H9 (cell line): ENCODE measurements around the gene LAMB4. TPM values are rescaled to one million over a fixed set of nuclear protein-coding genes. Genes with fewer than 3 reads are reported as not detected.

Experiments used
- DNase-seq: peaks from one replicate; pipeline ENCODE4 v3.0.0-alpha.2; 2017
- H2AFZ ChIP-seq: one replicate; pipeline ENCODE4 v1.6.1; 2013; ENCODE audit warnings: mild to moderate bottlenecking, low read length, control low read depth, moderate library complexity
- H2AK5ac ChIP-seq: 2 replicates; pipeline ENCODE4 v1.6.1; 2013; ENCODE audit warnings: low read length, control low read depth, mixed read lengths; ENCODE audit not compliant: insufficient read length
- H2BK120ac ChIP-seq: one replicate; pipeline ENCODE4 v1.6.1; 2013; ENCODE audit warnings: low read depth, mild to moderate bottlenecking, low read length, control low read depth, inconsistent platforms; ENCODE audit not compliant: poor library complexity, severe bottlenecking
- H2BK12ac ChIP-seq: 2 replicates; pipeline ENCODE4 v1.6.1; 2013; ENCODE audit warnings: low read length, control low read depth, mixed read lengths, low read depth; ENCODE audit not compliant: insufficient read length
- H2BK15ac ChIP-seq: 2 replicates; pipeline ENCODE4 v1.6.1; 2013; ENCODE audit warnings: low read depth, low read length, control low read depth
- H2BK20ac ChIP-seq: one replicate; pipeline ENCODE4 v1.6.1; 2013; ENCODE audit warnings: low read depth, mild to moderate bottlenecking, low read length, control low read depth, inconsistent platforms; ENCODE audit not compliant: poor library complexity, severe bottlenecking
- H2BK5ac ChIP-seq: 2 replicates; pipeline ENCODE4 v1.6.1; 2013; ENCODE audit warnings: low read length, control low read depth, mixed read lengths; ENCODE audit not compliant: insufficient read length
- H3K14ac ChIP-seq: 2 replicates; pipeline ENCODE4 v1.6.1; 2013; ENCODE audit warnings: low read length, control low read depth; ENCODE audit not compliant: insufficient read depth
- H3K18ac ChIP-seq: 2 replicates; pipeline ENCODE4 v1.6.1; 2013; ENCODE audit warnings: low read depth, mild to moderate bottlenecking, mixed read lengths, low read length, control low read depth; ENCODE audit not compliant: insufficient read length
- H3K23ac ChIP-seq: 2 replicates; pipeline ENCODE4 v1.6.1; 2013; ENCODE audit warnings: low read length, control low read depth, mixed read lengths, low read depth; ENCODE audit not compliant: insufficient read length
- H3K23me2 ChIP-seq: 2 replicates; pipeline ENCODE4 v1.6.1; 2013; ENCODE audit warnings: low read depth, mild to moderate bottlenecking, mixed read lengths, low read length, control low read depth; ENCODE audit not compliant: insufficient read length, poor library complexity, severe bottlenecking
- H3K27ac ChIP-seq: 2 replicates; pipeline ENCODE4 v1.5.1; 2013; ENCODE audit warnings: low read length, control low read depth, mixed read lengths, low read depth; ENCODE audit not compliant: insufficient read length
- H3K27me3 ChIP-seq: 2 replicates; pipeline ENCODE4 v1.6.1; 2013; ENCODE audit warnings: low read length, control low read depth, inconsistent platforms; ENCODE audit not compliant: insufficient read depth
- H3K4ac ChIP-seq: 2 replicates; pipeline ENCODE4 v1.6.1; 2013; ENCODE audit warnings: low read depth, mild to moderate bottlenecking, control low read depth, inconsistent platforms, low read length, moderate library complexity
- H3K4me1 ChIP-seq: 2 replicates; pipeline ENCODE4 v1.6.1; 2013; ENCODE audit warnings: low read length, control low read depth, inconsistent platforms; ENCODE audit not compliant: insufficient read depth
- H3K4me2 ChIP-seq: 2 replicates; pipeline ENCODE4 v1.6.1; 2013; ENCODE audit warnings: low read length, control low read depth, mixed read lengths; ENCODE audit not compliant: insufficient read length, insufficient read depth
- H3K56ac ChIP-seq: 2 replicates; pipeline ENCODE4 v1.6.1; 2013; ENCODE audit warnings: low read depth, mild to moderate bottlenecking, mixed read lengths, low read length, control low read depth; ENCODE audit not compliant: insufficient read length
- H3K79me1 ChIP-seq: 2 replicates; pipeline ENCODE4 v1.6.1; 2013; ENCODE audit warnings: low read depth, mild to moderate bottlenecking, moderate library complexity, low read length, control low read depth, inconsistent platforms; ENCODE audit not compliant: insufficient read depth, poor library complexity, severe bottlenecking
- H3K79me2 ChIP-seq: 2 replicates; pipeline ENCODE4 v1.6.1; 2013; ENCODE audit warnings: low read length, control low read depth, inconsistent platforms; ENCODE audit not compliant: insufficient read depth
- H3K9ac ChIP-seq: 2 replicates; pipeline ENCODE4 v1.6.1; 2013; ENCODE audit warnings: low read length, control low read depth, mixed read lengths; ENCODE audit not compliant: insufficient read length; ENCODE audit errors: extremely low read depth
- H3K9me3 ChIP-seq: one replicate; pipeline ENCODE4 v1.6.1; 2013; ENCODE audit warnings: low read depth, low read length, inconsistent platforms; ENCODE audit not compliant: control insufficient read depth
- H3T11ph ChIP-seq: one replicate; pipeline ENCODE4 v1.6.1; 2013; ENCODE audit warnings: mild to moderate bottlenecking, low read length, control low read depth, inconsistent platforms
- H4K20me1 ChIP-seq: one replicate; pipeline ENCODE4 v1.6.1; 2013; ENCODE audit not compliant: control insufficient read depth, insufficient read length, insufficient read depth
- H4K5ac ChIP-seq: 2 replicates; pipeline ENCODE4 v1.6.1; 2013; ENCODE audit warnings: low read depth, mild to moderate bottlenecking, mixed read lengths, low read length, control low read depth; ENCODE audit not compliant: insufficient read length
- H4K8ac ChIP-seq: replicated peaks from 2 replicates; pipeline ENCODE4 v1.6.1; 2013; ENCODE audit warnings: low read length, control low read depth, mixed read lengths, low read depth; ENCODE audit not compliant: insufficient read length
- H4K91ac ChIP-seq: 2 replicates; pipeline ENCODE4 v1.6.1; 2013; ENCODE audit warnings: low read depth, mild to moderate bottlenecking, moderate library complexity, mixed read lengths, low read length, control low read depth; ENCODE audit not compliant: insufficient read length
- H3K27ac Mint-ChIP-seq, 3 experiments: 2 replicates in 2 of 3; 3 replicates in 1 of 3; pipeline ENCODE4 v1.8.0; 2020 to 2021; ENCODE audit warnings: mixed read lengths in 3 of 3, mild to moderate bottlenecking in 1 of 3, moderate library complexity in 1 of 3
- H3K27me3 Mint-ChIP-seq: 2 replicates; pipeline ENCODE4 v1.8.0; 2021; ENCODE audit warnings: low read depth, mild to moderate bottlenecking, moderate library complexity, mixed read lengths
- H3K36me3 Mint-ChIP-seq, 3 experiments: 2 replicates in 2 of 3; 3 replicates in 1 of 3; pipeline ENCODE4 v1.8.0; 2020 to 2021; ENCODE audit warnings: low read depth in 3 of 3, mixed read lengths in 3 of 3; ENCODE audit not compliant: insufficient read depth in 1 of 3
- H3K4me1 Mint-ChIP-seq, 2 experiments: 2 replicates each; pipeline ENCODE4 v1.8.0; 2020; ENCODE audit warnings: mixed read lengths in 2 of 2
- H3K4me3 Mint-ChIP-seq, 2 experiments: 2 replicates in 1 of 2; 3 replicates in 1 of 2; pipeline ENCODE4 v1.8.0; 2020 to 2021; ENCODE audit warnings: mild to moderate bottlenecking in 2 of 2, mixed read lengths in 2 of 2, moderate library complexity in 1 of 2
- H3K9me3 Mint-ChIP-seq, 2 experiments: 2 replicates in 1 of 2; 3 replicates in 1 of 2; pipeline ENCODE4 v1.8.0; 2020; ENCODE audit warnings: mild to moderate bottlenecking in 2 of 2, mixed read lengths in 2 of 2, moderate library complexity in 1 of 2
- total RNA-seq: library from RNA; stranded (reverse); gene quantifications from 2 replicates; pipeline ENCODE4 v1.2.1, GENCODE V29; 2021
- TF ChIP-seq, protein P1 (sequence below): fragments of 200-600 bp; sonication (generic); conservative IDR thresholded peaks from 3 replicates; pipeline ENCODE4 v1.8.0; 2021; ENCODE audit warnings: antibody characterized with exemption, mild to moderate bottlenecking

LAMB4 gene
- total RNA-seq, 1 experiment from 2014 or later, result not detected

DNA sequence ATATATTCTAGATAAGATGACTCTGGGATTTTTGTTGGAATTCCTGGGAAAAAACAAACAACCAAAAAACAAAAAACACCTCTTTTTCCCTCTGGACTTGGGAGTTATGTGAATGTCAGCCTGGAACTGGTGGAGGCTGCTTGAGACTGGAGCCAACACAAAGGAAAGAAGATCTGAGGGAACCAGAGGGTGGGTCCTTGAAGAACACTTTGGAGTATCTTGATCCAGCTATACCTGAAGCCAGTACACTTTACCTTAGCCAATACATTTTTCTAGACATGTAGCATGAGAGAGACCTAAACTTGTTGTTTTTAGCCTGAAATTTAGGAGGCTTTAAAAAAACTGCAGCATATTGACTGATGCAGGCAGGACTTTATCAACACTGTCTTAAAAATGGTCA, 121.3 kb downstream of the LAMB4 start:
- H2AFZ ChIP-seq, result no peak overlapping the region
- no peaks in the 10 kb centered on the region for H3K9me3 Mint-ChIP-seq
- H2BK5ac ChIP-seq, result no peak overlapping the region
- no peak overlapping the region for H4K5ac ChIP-seq
- no peak for DNase-seq
- no peak overlapping the region for H3K14ac ChIP-seq
- no peak overlapping the region for H3K18ac ChIP-seq
- H3K4me2 ChIP-seq, result no peak overlapping the region
- no peaks in the 10 kb centered on the region for H3K79me1 ChIP-seq
- H2AK5ac ChIP-seq, result no peak overlapping the region
- no peak overlapping the region for H2BK120ac ChIP-seq
- no peaks in the 10 kb centered on the region for H4K20me1 ChIP-seq
- no peak overlapping the region for H3K56ac ChIP-seq
- H3K4me1 ChIP-seq, result no peaks in the 10 kb centered on the region; the same call in 1 of the 2 replicates
- no peak overlapping the region for H4K8ac ChIP-seq
- peaks cover 12 to 15% of the 10 kb centered on the region in 2 experiments for H3K4me1 Mint-ChIP-seq
- no peaks in the 10 kb centered on the region for H3K36me3 Mint-ChIP-seq
- H2BK15ac ChIP-seq, result no peak overlapping the region
- TF ChIP-seq, protein P1, sequence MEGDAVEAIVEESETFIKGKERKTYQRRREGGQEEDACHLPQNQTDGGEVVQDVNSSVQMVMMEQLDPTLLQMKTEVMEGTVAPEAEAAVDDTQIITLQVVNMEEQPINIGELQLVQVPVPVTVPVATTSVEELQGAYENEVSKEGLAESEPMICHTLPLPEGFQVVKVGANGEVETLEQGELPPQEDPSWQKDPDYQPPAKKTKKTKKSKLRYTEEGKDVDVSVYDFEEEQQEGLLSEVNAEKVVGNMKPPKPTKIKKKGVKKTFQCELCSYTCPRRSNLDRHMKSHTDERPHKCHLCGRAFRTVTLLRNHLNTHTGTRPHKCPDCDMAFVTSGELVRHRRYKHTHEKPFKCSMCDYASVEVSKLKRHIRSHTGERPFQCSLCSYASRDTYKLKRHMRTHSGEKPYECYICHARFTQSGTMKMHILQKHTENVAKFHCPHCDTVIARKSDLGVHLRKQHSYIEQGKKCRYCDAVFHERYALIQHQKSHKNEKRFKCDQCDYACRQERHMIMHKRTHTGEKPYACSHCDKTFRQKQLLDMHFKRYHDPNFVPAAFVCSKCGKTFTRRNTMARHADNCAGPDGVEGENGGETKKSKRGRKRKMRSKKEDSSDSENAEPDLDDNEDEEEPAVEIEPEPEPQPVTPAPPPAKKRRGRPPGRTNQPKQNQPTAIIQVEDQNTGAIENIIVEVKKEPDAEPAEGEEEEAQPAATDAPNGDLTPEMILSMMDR, result no peak
- H3K23ac ChIP-seq, result no peak overlapping the region
- H3K27ac Mint-ChIP-seq, result no peak overlapping the region
- H3K27me3 ChIP-seq, result peaks cover 28% of the 10 kb centered on the region
- H3K23me2 ChIP-seq, result no peaks in the 10 kb centered on the region
- H3K27me3 Mint-ChIP-seq, result peaks cover 52% of the 10 kb centered on the region
- H4K91ac ChIP-seq, result no peak overlapping the region
- no peak overlapping the region for H3T11ph ChIP-seq
- no peak overlapping the region for H3K9ac ChIP-seq
- no peak overlapping the region for H3K27ac ChIP-seq
- H3K4me3 Mint-ChIP-seq, result no peak overlapping the region
- no peaks in the 10 kb centered on the region for H3K79me2 ChIP-seq
- no peak overlapping the region for H3K4ac ChIP-seq
- H3K9me3 ChIP-seq, result no peaks in the 10 kb centered on the region
- H2BK20ac ChIP-seq, result no peak overlapping the region
- H2BK12ac ChIP-seq, result no peak overlapping the region
